A673 (cell line): ENCODE data around the gene KLF4.

Experiments
- EZH2 ChIP-seq: fragments of 200-600 bp; sonication (generic); IDR thresholded peaks from 2 replicates; pipeline ENCODE4 v1.6.1; 2017; ENCODE audit warnings: borderline replicate concordance, low read depth, mild to moderate bottlenecking, mixed read lengths, antibody characterized with exemption, low read length; ENCODE audit not compliant: poor library complexity, severe bottlenecking
- TF ChIP-seq, protein P1 (sequence below): fragments of 300-800, 200-600 bp; sonication (generic); conservative IDR thresholded peaks from 2 replicates; pipeline ENCODE4 v1.5.1; 2017; ENCODE audit warnings: low read depth, mild to moderate bottlenecking, antibody characterized with exemption, low read length, moderate library complexity, mixed read lengths

DNA sequence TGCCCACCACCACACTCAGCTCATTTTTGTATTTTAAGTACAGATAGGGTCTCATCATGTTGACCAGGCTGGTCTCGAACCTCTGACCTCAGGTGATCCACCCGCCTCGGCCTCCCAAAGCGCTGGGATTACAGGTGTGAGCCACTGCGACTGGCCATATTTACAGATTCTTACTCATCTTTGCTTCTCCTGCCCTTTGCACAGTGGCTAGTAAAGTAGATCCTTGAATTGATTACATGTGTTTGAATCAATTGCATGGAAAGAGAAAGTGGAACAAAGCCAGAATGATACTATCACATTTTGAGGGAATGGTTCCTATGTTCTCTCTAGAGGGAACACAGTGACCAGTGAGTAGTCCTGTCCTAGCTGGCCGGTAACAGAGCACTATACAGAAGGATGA is 15.4 kb downstream of the KLF4 start:
- TF ChIP-seq, protein P1, sequence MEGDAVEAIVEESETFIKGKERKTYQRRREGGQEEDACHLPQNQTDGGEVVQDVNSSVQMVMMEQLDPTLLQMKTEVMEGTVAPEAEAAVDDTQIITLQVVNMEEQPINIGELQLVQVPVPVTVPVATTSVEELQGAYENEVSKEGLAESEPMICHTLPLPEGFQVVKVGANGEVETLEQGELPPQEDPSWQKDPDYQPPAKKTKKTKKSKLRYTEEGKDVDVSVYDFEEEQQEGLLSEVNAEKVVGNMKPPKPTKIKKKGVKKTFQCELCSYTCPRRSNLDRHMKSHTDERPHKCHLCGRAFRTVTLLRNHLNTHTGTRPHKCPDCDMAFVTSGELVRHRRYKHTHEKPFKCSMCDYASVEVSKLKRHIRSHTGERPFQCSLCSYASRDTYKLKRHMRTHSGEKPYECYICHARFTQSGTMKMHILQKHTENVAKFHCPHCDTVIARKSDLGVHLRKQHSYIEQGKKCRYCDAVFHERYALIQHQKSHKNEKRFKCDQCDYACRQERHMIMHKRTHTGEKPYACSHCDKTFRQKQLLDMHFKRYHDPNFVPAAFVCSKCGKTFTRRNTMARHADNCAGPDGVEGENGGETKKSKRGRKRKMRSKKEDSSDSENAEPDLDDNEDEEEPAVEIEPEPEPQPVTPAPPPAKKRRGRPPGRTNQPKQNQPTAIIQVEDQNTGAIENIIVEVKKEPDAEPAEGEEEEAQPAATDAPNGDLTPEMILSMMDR, result no peak
- no peak for TF ChIP-seq EZH2
